ENCODE measurements around the gene B4GALNT3.

B4GALNT3 gene

GRCh38 chr12:513446-513845 lies 53.7 kb downstream of the B4GALNT3 start:
- DNase-seq (ENCODE audit: insufficient read length), result no peak
- TF ChIP-seq POLR2AphosphoS5 (IDR thresholded peaks at IDR 0.05; ENCODE audit: low read depth, low read length) (no peak), POLR2A (IDR thresholded peaks at IDR 0.05; ENCODE audit: low read depth, low read length) (no peak), TAF1 (IDR thresholded peaks at IDR 0.05; ENCODE audit: borderline replicate concordance, low read depth, low read length) (no peak)
- no peak for FAIRE-seq

GRCh38 chr12:517538-517937 lies 57.8 kb downstream of the B4GALNT3 start:
- TF ChIP-seq POLR2A (IDR thresholded peaks at IDR 0.05; ENCODE audit: low read depth, low read length) (no peak), POLR2AphosphoS5 (IDR thresholded peaks at IDR 0.05; ENCODE audit: low read depth, low read length) (no peak), TAF1 (IDR thresholded peaks at IDR 0.05; ENCODE audit: borderline replicate concordance, low read depth, low read length) (no peak)
- DNase-seq (ENCODE audit: insufficient read length) (no peak), FAIRE-seq (no peak)

GRCh38 chr12:520119-520518 lies 60.4 kb downstream of the B4GALNT3 start:
- DNase-seq (ENCODE audit: insufficient read length) (no peak), FAIRE-seq (no peak)
- TF ChIP-seq POLR2A (IDR thresholded peaks at IDR 0.05; ENCODE audit: low read depth, low read length) (no peak), POLR2AphosphoS5 (IDR thresholded peaks at IDR 0.05; ENCODE audit: low read depth, low read length) (no peak), TAF1 (IDR thresholded peaks at IDR 0.05; ENCODE audit: borderline replicate concordance, low read depth, low read length) (no peak)

GRCh38 chr12:522692-523378 lies 63.1 kb downstream of the B4GALNT3 start:
- DNase-seq (ENCODE audit: insufficient read length) (no peak), FAIRE-seq (no peak)
- TF ChIP-seq POLR2A (IDR thresholded peaks at IDR 0.05; ENCODE audit: low read depth, low read length) (no peak), POLR2AphosphoS5 (IDR thresholded peaks at IDR 0.05; ENCODE audit: low read depth, low read length) (no peak), TAF1 (IDR thresholded peaks at IDR 0.05; ENCODE audit: borderline replicate concordance, low read depth, low read length) (no peak)

GRCh38 chr12:524167-524951 lies 64.6 kb downstream of the B4GALNT3 start:
- no peak for FAIRE-seq
- DNase-seq (ENCODE audit: insufficient read length), result no peak
- no peak for TF ChIP-seq POLR2A (IDR thresholded peaks at IDR 0.05; ENCODE audit: low read depth, low read length)
- TF ChIP-seq POLR2AphosphoS5 (IDR thresholded peaks at IDR 0.05; ENCODE audit: low read depth, low read length), result no peak
- TF ChIP-seq TAF1 (IDR thresholded peaks at IDR 0.05; ENCODE audit: borderline replicate concordance, low read depth, low read length), result no peak

GRCh38 chr12:526089-526488 lies 66.3 kb downstream of the B4GALNT3 start:
- TF ChIP-seq POLR2A (IDR thresholded peaks at IDR 0.05; ENCODE audit: low read depth, low read length) (no peak), POLR2AphosphoS5 (IDR thresholded peaks at IDR 0.05; ENCODE audit: low read depth, low read length) (no peak), TAF1 (IDR thresholded peaks at IDR 0.05; ENCODE audit: borderline replicate concordance, low read depth, low read length) (no peak)
- no peak for DNase-seq (ENCODE audit: insufficient read length)
- no peak for FAIRE-seq

GRCh38 chr12:527241-527640 lies 67.5 kb downstream of the B4GALNT3 start:
- DNase-seq (ENCODE audit: insufficient read length), result no peak
- no peak for TF ChIP-seq POLR2AphosphoS5 (IDR thresholded peaks at IDR 0.05; ENCODE audit: low read depth, low read length)
- no peak for FAIRE-seq

- TF ChIP-seq TAF1 (IDR thresholded peaks at IDR 0.05; ENCODE audit: borderline replicate concordance, low read depth, low read length), result no peak
- no peak for TF ChIP-seq POLR2A (IDR thresholded peaks at IDR 0.05; ENCODE audit: low read depth, low read length)
- no peak for TF ChIP-seq POLR2AphosphoS5 (IDR thresholded peaks at IDR 0.05; ENCODE audit: low read depth, low read length)
- FAIRE-seq (no peak), DNase-seq (ENCODE audit: insufficient read length) (no peak)
These were observed 68.0 kb downstream of the B4GALNT3 start for GRCh38 chr12:527729-528128.

- DNase-seq (ENCODE audit: insufficient read length) (no peak), FAIRE-seq (no peak)
- no peak for TF ChIP-seq POLR2AphosphoS5 (IDR thresholded peaks at IDR 0.05; ENCODE audit: low read depth, low read length)
- no peak for TF ChIP-seq POLR2A (IDR thresholded peaks at IDR 0.05; ENCODE audit: low read depth, low read length)
- TF ChIP-seq TAF1 (IDR thresholded peaks at IDR 0.05; ENCODE audit: borderline replicate concordance, low read depth, low read length), result no peak
These were observed 70.6 kb downstream of the B4GALNT3 start for GRCh38 chr12:530308-530707.

GRCh38 chr12:530821-531220 lies 71.1 kb downstream of the B4GALNT3 start:
- no peak for DNase-seq (ENCODE audit: insufficient read length)
- TF ChIP-seq TAF1 (IDR thresholded peaks at IDR 0.05; ENCODE audit: borderline replicate concordance, low read depth, low read length) (no peak), POLR2AphosphoS5 (IDR thresholded peaks at IDR 0.05; ENCODE audit: low read depth, low read length) (no peak), POLR2A (IDR thresholded peaks at IDR 0.05; ENCODE audit: low read depth, low read length) (no peak)
- FAIRE-seq, result no peak

- FAIRE-seq (no peak), DNase-seq (ENCODE audit: insufficient read length) (no peak)
- no peak for TF ChIP-seq POLR2A (IDR thresholded peaks at IDR 0.05; ENCODE audit: low read depth, low read length)
- TF ChIP-seq TAF1 (IDR thresholded peaks at IDR 0.05; ENCODE audit: borderline replicate concordance, low read depth, low read length), result no peak
- no peak for TF ChIP-seq POLR2AphosphoS5 (IDR thresholded peaks at IDR 0.05; ENCODE audit: low read depth, low read length)
These were observed 72.3 kb downstream of the B4GALNT3 start for GRCh38 chr12:531951-532585.

Measured in GM12892 (cell line).